GM12878 (cell line): Measurements from ENCODE around the gene CHCHD1. TPM values are rescaled to one million over a fixed set of nuclear protein-coding genes. Genes with fewer than 3 reads are reported as not detected.

Experiments
- ATAC-seq: fragments of 200-7000 bp; cut with Tn5 transposase; 3 replicates; pipeline ENCODE4 v1.9.1; 2020; ENCODE audit warnings: mild to moderate bottlenecking, moderate library complexity
- BruUV-seq: library from RNA; stranded (reverse); fragments of 400-500 nt; replicated peaks from 2 replicates; lab custom pipeline; 2021; lab: Mats Ljungman, UMichigan
- CTCF ChIA-PET: fragments of 300-600 bp; sonication (Branson Sonifier 250); formaldehyde crosslinking; extraction: SDS; loops from one replicate; lab custom pipeline; 2021; ENCODE audit warnings: inconsistent platforms; lab: Yijun Ruan, JAX
- POLR2A ChIA-PET: fragments of 350-600 bp; formaldehyde crosslinking; extraction: SDS; loops from one replicate; lab custom pipeline; 2021; ENCODE audit warnings: inconsistent platforms; lab: Charles Lee
- RAD21 ChIA-PET: fragments of 300-600 bp; sonication (Branson Sonifier 250); formaldehyde crosslinking; loops from one replicate; lab custom pipeline; 2023; ENCODE audit warnings: antibody characterized with exemption; ENCODE audit not compliant: unreplicated experiment; lab: Charles Lee
- SMC1A ChIA-PET: fragments of 300-600 bp; sonication (Branson Sonifier 250); formaldehyde crosslinking; loops from one replicate; lab custom pipeline; 2023; ENCODE audit not compliant: unreplicated experiment, uncharacterized antibody; lab: Charles Lee
- DNase-seq: peaks from one replicate; pipeline ENCODE4 v3.0.0-alpha.2; 2011; ENCODE audit warnings: low read depth, low spot score
- FAIRE-seq: peaks from 3 replicates; lab custom pipeline; 2011; peaks lifted over from hg19 to GRCh38; lab: Jason Lieb, UNC
- H2AFZ ChIP-seq: 2 replicates; pipeline ENCODE4 v1.6.0; 2011; ENCODE audit warnings: low read depth, low read length, control low read depth; ENCODE audit not compliant: control insufficient read depth
- H3K27ac ChIP-seq: 2 replicates; pipeline ENCODE4 v1.5.1; 2011; ENCODE audit warnings: control low read depth; ENCODE audit not compliant: control insufficient read depth, insufficient read depth
- H3K27me3 ChIP-seq, 2 experiments: replicated peaks in 1 of 2; 2 replicates each; pipeline versions ENCODE4 v1.6.0 to v1.6.1; 2011; ENCODE audit warnings: low read length in 1 of 2; ENCODE audit not compliant: control insufficient read depth in 2 of 2, insufficient read depth in 2 of 2
- H3K36me3 ChIP-seq, 2 experiments: 2 replicates each; pipeline ENCODE4 v1.5.1; 2011; ENCODE audit warnings: low read length in 1 of 2; ENCODE audit not compliant: control insufficient read depth in 2 of 2, insufficient read depth in 2 of 2
- H3K4me1 ChIP-seq: 2 replicates; pipeline ENCODE4 v1.6.1; 2011; ENCODE audit warnings: mild to moderate bottlenecking, low read length, moderate library complexity, mixed read lengths; ENCODE audit not compliant: control insufficient read depth, insufficient read depth
- H3K4me2 ChIP-seq: 2 replicates; pipeline ENCODE4 v1.6.0; 2011; ENCODE audit warnings: control low read depth; ENCODE audit not compliant: control insufficient read depth, insufficient read depth
- H3K4me3 ChIP-seq: fragments of 200-600 bp; sonication (generic); 2 replicates; pipeline ENCODE4 v1.5.1; 2016
- H3K79me2 ChIP-seq: 2 replicates; pipeline ENCODE4 v1.6.0; 2011; ENCODE audit warnings: low read length; ENCODE audit not compliant: control insufficient read depth, insufficient read depth
- H3K9ac ChIP-seq: 2 replicates; pipeline ENCODE4 v1.8.0; 2011; ENCODE audit warnings: low read length, control low read depth, mixed read lengths; ENCODE audit not compliant: control insufficient read depth, insufficient read depth
- H3K9me3 ChIP-seq: replicated peaks from 3 replicates; pipeline ENCODE4 v1.5.1; 2011; ENCODE audit warnings: mild to moderate bottlenecking, low read length; ENCODE audit not compliant: control insufficient read depth, insufficient read depth
- H4K20me1 ChIP-seq: 2 replicates; pipeline ENCODE4 v1.6.0; 2011; ENCODE audit not compliant: control insufficient read depth, insufficient read depth
- BMI1 ChIP-seq: fragments of 450-650 bp; IDR thresholded peaks from 2 replicates; pipeline ENCODE4 v1.6.1; 2016; ENCODE audit warnings: mild to moderate bottlenecking, moderate library complexity, borderline replicate concordance
- CBX5 ChIP-seq: sonication (generic); IDR thresholded peaks from 2 replicates; pipeline ENCODE4 v1.6.1; 2016; ENCODE audit warnings: low read depth, moderate library complexity, mild to moderate bottlenecking, inconsistent platforms
- CHD1 ChIP-seq: IDR thresholded peaks from 2 replicates; pipeline ENCODE4 v1.6.1; 2012; ENCODE audit warnings: low read depth, low read length, improper control_type of control experiment
- CHD4 ChIP-seq: fragments of 200-600 bp; sonication (generic); IDR thresholded peaks from 2 replicates; pipeline ENCODE4 v1.6.1; 2016; ENCODE audit warnings: mild to moderate bottlenecking
- GABPA ChIP-seq: IDR thresholded peaks from 2 replicates; pipeline ENCODE4 v1.6.1; 2014; ENCODE audit warnings: antibody characterized with exemption, low read depth, mild to moderate bottlenecking, inconsistent platforms
- IRF3 ChIP-seq: fragments of 450-650 bp; IDR thresholded peaks from 2 replicates; pipeline ENCODE4 v1.6.1; 2014; ENCODE audit warnings: mild to moderate bottlenecking
- KAT2A ChIP-seq: conservative IDR thresholded peaks from 2 replicates; pipeline ENCODE4 v1.6.1; 2011; ENCODE audit warnings: low read depth, low read length; ENCODE audit not compliant: control insufficient read depth
- MAX ChIP-seq: IDR thresholded peaks from 2 replicates; pipeline ENCODE4 v1.6.1; 2012; ENCODE audit warnings: low read depth, low read length, improper control_type of control experiment
- NR2C1 ChIP-seq: fragments of 450-650 bp; IDR thresholded peaks from 2 replicates; pipeline ENCODE4 v1.6.1; 2017; ENCODE audit warnings: antibody characterized with exemption, mild to moderate bottlenecking, moderate library complexity
- NR2C2 ChIP-seq: IDR thresholded peaks from 2 replicates; pipeline ENCODE4 v1.6.1; 2011; ENCODE audit warnings: borderline replicate concordance, low read depth; ENCODE audit not compliant: control insufficient read depth, insufficient read length
- NRF1 ChIP-seq: conservative IDR thresholded peaks from 2 replicates; pipeline ENCODE4 v1.6.1; 2011; ENCODE audit warnings: mild to moderate bottlenecking, low read depth, low read length, improper control_type of control experiment
- PBX3 ChIP-seq: IDR thresholded peaks from 2 replicates; pipeline ENCODE4 v1.6.1; 2011; ENCODE audit warnings: mild to moderate bottlenecking, low read depth, low read length, moderate library complexity; ENCODE audit not compliant: insufficient replicate concordance
- RB1 ChIP-seq: fragments of 450-650 bp; formaldehyde crosslinking; IDR thresholded peaks from 2 replicates; pipeline ENCODE4 v1.6.1; 2017; ENCODE audit warnings: mild to moderate bottlenecking, borderline replicate concordance
- SUPT20H ChIP-seq: IDR thresholded peaks from 2 replicates; pipeline ENCODE4 v1.6.1; 2011; ENCODE audit warnings: low read depth, mild to moderate bottlenecking, low read length, moderate library complexity, borderline replicate concordance; ENCODE audit not compliant: control insufficient read depth
- TCF3 ChIP-seq: IDR thresholded peaks from 2 replicates; pipeline ENCODE4 v1.6.1; 2012; ENCODE audit warnings: low read depth, mild to moderate bottlenecking, low read length, borderline replicate concordance; ENCODE audit not compliant: insufficient read depth
- USF2 ChIP-seq: IDR thresholded peaks from 2 replicates; pipeline ENCODE4 v1.6.1; 2011; ENCODE audit warnings: low read depth, low read length, improper control_type of control experiment, borderline replicate concordance
- WGBS: methylation state at CpG from one replicate; pipeline ENCODE4 v1.1.6; 2016; ENCODE audit warnings: low lambda C conversion rate; ENCODE audit not compliant: insufficient replicate concordance, insufficient coverage; ENCODE audit errors: missing lambda C conversion rate; 5-methylcytosine and 5-hydroxymethylcytosine counted together
- in situ Hi-C: fragments of 300-500 bp; cut with MboI; formaldehyde crosslinking; loops from 9 replicates; pipeline ENCODE4 v1.14.3; 2018; ENCODE audit warnings: mixed read lengths
- intact Hi-C: fragments of 100-400 bp; cut with micrococcal nuclease; formaldehyde crosslinking; loops from one replicate; pipeline ENCODE4 v1.14.2; 2022; ENCODE audit not compliant: unreplicated experiment
- polyA plus RNA-seq, 11 experiments: library from polyadenylated mRNA; depleted of rRNA in 4 of 11; unstranded in 6 of 11; stranded (reverse) in 5 of 11; fragments of >200 nt; fragmentation: Nextera tagmentation in 4 of 11; fragmentation: Illumina TruSeq in 1 of 11; extraction: Ambion mirVana in 4 of 11; extraction: Trizol in 1 of 11; gene quantifications; 1 replicate in 1 of 11; 2 replicates in 10 of 11; pipeline versions ENCODE4 v1.2.1 to v1.2.3, GENCODE V29; 2011 to 2016; ENCODE audit warnings: inconsistent platforms in 2 of 11, missing spikeins in 2 of 11, low read depth in 1 of 11
- total RNA-seq, 4 experiments: library from RNA; depleted of rRNA in 3 of 4; stranded (reverse); fragments of >200 nt in 3 of 4; fragmentation: Illumina TruSeq in 1 of 4; extraction: Trizol in 1 of 4; gene quantifications; 2 replicates each; pipeline versions ENCODE4 v1.2.1 to v1.2.3, GENCODE V29; 2013 to 2021
- TF ChIP-seq, protein P1 (sequence below): IDR thresholded peaks from 2 replicates; pipeline ENCODE4 v1.6.1; 2011; ENCODE audit warnings: borderline replicate concordance, low read depth, mild to moderate bottlenecking, moderate library complexity, low read length; ENCODE audit not compliant: insufficient read depth, poor library complexity, severe bottlenecking

The CHCHD1 gene
- total and polyA plus RNA-seq, 10 of the 15 experiments (the other 5 are each of a cell fraction or from before 2014, with no cell fraction given): 35.0 to 132 (median 70.0) TPM

DNA sequence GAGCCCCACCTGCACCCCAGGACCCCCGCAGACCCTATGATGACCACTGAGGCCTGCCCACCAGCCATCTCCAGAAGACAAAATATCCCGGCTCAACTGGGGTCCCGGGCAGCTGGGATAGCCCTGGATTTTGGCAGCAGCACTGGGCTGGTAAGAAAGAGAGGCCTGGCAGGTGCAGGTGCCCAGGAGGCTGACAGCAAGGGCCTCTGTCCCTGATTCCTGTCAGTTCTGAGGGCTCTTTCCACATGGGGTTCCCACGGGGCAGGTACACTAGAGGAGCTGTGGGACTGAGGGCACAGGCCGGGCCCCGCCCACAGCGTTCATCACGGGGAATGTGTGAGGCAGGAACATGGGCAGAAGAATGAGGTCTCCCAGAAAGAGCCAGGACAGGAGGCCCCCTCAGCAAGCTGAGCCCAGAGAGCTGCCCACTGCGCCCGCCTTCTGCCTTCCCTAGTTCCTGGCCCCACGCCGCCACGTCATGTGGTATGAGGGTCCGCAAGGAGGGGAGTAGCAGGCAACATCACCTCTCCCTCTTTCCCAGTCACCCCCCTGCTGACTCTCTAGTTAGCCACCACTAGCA, 42.4 kb downstream of the CHCHD1 start:
- ChIA-PET SMC1A (no interaction called here), CTCF (no interaction called here), POLR2A (no interaction called here), RAD21 (no interaction called here)
- H4K20me1 ChIP-seq: no peaks in the 10 kb centered on the region
- no peak for DNase-seq
- in situ Hi-C loops (no loop called here), intact Hi-C loops (no loop called here)
- H3K4me2 ChIP-seq: no peak overlapping the region
- ATAC-seq: no peak
- no peak overlapping the region for H3K4me3 ChIP-seq
- no peaks in the 10 kb centered on the region for H3K4me1 ChIP-seq
- H3K9me3 ChIP-seq: no peaks in the 10 kb centered on the region
- WGBS: 93% methylated on average over 14 of the region's 14 CpGs
- H3K79me2 ChIP-seq: no peaks in the 10 kb centered on the region
- H3K27ac ChIP-seq: no peak overlapping the region
- peaks cover 2% of the 10 kb centered on the region in 2 experiments; a peak in 2 of 4 replicates for H3K36me3 ChIP-seq
- no TSS peak for BruUV-seq
- no peaks in the 10 kb centered on the region for H3K27me3 ChIP-seq
- no peak overlapping the region for H3K9ac ChIP-seq
- H2AFZ ChIP-seq: no peak overlapping the region
- TF ChIP-seq PBX3: no peak
- TF ChIP-seq MAX: no peak
- TF ChIP-seq CHD1: no peak
- TF ChIP-seq USF2: no peak
- TF ChIP-seq RB1: no peak
- TF ChIP-seq TCF3: no peak
- TF ChIP-seq SUPT20H: no peak
- TF ChIP-seq, protein P1, sequence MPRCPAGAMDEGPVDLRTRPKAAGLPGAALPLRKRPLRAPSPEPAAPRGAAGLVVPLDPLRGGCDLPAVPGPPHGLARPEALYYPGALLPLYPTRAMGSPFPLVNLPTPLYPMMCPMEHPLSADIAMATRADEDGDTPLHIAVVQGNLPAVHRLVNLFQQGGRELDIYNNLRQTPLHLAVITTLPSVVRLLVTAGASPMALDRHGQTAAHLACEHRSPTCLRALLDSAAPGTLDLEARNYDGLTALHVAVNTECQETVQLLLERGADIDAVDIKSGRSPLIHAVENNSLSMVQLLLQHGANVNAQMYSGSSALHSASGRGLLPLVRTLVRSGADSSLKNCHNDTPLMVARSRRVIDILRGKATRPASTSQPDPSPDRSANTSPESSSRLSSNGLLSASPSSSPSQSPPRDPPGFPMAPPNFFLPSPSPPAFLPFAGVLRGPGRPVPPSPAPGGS: no peak
- TF ChIP-seq NRF1: no peak
- TF ChIP-seq NR2C2: no peak
- no peak for TF ChIP-seq NR2C1
- TF ChIP-seq KAT2A: no peak
- no peak for TF ChIP-seq CHD4
- no peak for TF ChIP-seq GABPA
- TF ChIP-seq IRF3: no peak
- TF ChIP-seq BMI1: no peak
- TF ChIP-seq CBX5: no peak
- no peak for FAIRE-seq
